DMS 273 treated with DMSO at 0.1 percent for 48 hours (cell line): ENCODE results near the gene IPO4.

ENCODE experiments used
- DNase-seq: peaks from one replicate; lab custom pipeline; 2025; lab: John Stamatoyannopoulos, UW

Gene IPO4

GRCh38 chr14:24172871-24173281 lies 15.7 kb downstream of the IPO4 start:
- no peak for DNase-seq

GRCh38 chr14:24172261-24172860 lies 16.3 kb downstream of the IPO4 start:
- DNase-seq, result peak; percentile 33

- peak; percentile 98 for DNase-seq
Measured at GRCh38 chr14:24171422-24172260, 17.0 kb downstream of the IPO4 start, which contains the start of gene REC8. REC8 (plus strand) TSS chr14:24172080; CDS start chr14:24172553, 473 bp downstream.

- DNase-seq, result no peak
Measured at GRCh38 chr14:24167469-24168114, 21.0 kb downstream of the IPO4 start.

- no peak for DNase-seq
Measured at GRCh38 chr14:24165785-24166184, 22.8 kb downstream of the IPO4 start.

- DNase-seq, result no peak
Measured at GRCh38 chr14:24164518-24164991, 24.1 kb downstream of the IPO4 start.

GRCh38 chr14:24162093-24162492 lies 26.5 kb downstream of the IPO4 start:
- DNase-seq, result no peak

GRCh38 chr14:24160850-24161804 lies 27.5 kb downstream of the IPO4 start, which contains the start of gene IRF9:
IRF9 (plus strand) TSS chr14:24161265; CDS start chr14:24162145, 880 bp downstream.
- peak; percentile 92 for DNase-seq

GRCh38 chr14:24160499-24160849 lies 28.1 kb downstream of the IPO4 start:
- DNase-seq, result no peak

- DNase-seq, result no peak
Measured at GRCh38 chr14:24159777-24160498, 28.7 kb downstream of the IPO4 start.

GRCh38 chr14:24157331-24157730 lies 31.3 kb downstream of the IPO4 start:
- DNase-seq, result no peak

- DNase-seq, result no peak
Measured at GRCh38 chr14:24156840-24157239, 31.8 kb downstream of the IPO4 start.

GRCh38 chr14:24155100-24155499 lies 33.5 kb downstream of the IPO4 start:
- DNase-seq, result no peak

- DNase-seq, result no peak
Measured at GRCh38 chr14:24151404-24152080, 37.1 kb downstream of the IPO4 start.

- DNase-seq, result no peak
Measured at GRCh38 chr14:24150993-24151392, 37.6 kb downstream of the IPO4 start.

- no peak for DNase-seq
Measured at GRCh38 chr14:24150567-24150966, 38.0 kb downstream of the IPO4 start.

GRCh38 chr14:24150061-24150460 lies 38.6 kb downstream of the IPO4 start:
- DNase-seq, result no peak

- DNase-seq, result no peak
Measured at GRCh38 chr14:24149302-24149969, 39.2 kb downstream of the IPO4 start.

GRCh38 chr14:24147761-24148428 lies 40.7 kb downstream of the IPO4 start:
- DNase-seq, result peak; percentile 33
